Endothelial cell of umbilical vein (primary cell): ENCODE data around the gene FLT3LG. TPM values are rescaled to one million over a fixed set of nuclear protein-coding genes. Genes with fewer than 3 reads are reported as not detected.

Source experiments
- BruUV-seq: library from RNA; stranded (reverse); fragments of 400-500 nt; replicated peaks from 2 replicates; lab custom pipeline; 2021; lab: Mats Ljungman, UMichigan
- CTCF ChIA-PET: fragments of 300-600, 350-600 bp; sonication (Branson Sonifier 250); formaldehyde crosslinking; loops from one replicate; lab custom pipeline; 2021; ENCODE audit warnings: antibody characterized with exemption, inconsistent platforms; lab: Charles Lee
- POLR2A ChIA-PET: fragments of 300-600, 350-600 bp; sonication (Branson Sonifier 250); formaldehyde crosslinking; loops from one replicate; lab custom pipeline; 2021; ENCODE audit warnings: antibody characterized with exemption, inconsistent platforms; lab: Charles Lee
- DNase-seq: peaks from one replicate; pipeline ENCODE4 v3.0.0-alpha.2; 2011; ENCODE audit warnings: low read depth, low spot score
- FAIRE-seq: peaks from 2 replicates; lab custom pipeline; 2011; peaks lifted over from hg19 to GRCh38; lab: Jason Lieb, UNC
- H2AFZ ChIP-seq: 2 replicates; pipeline ENCODE4 v1.6.0; 2012; ENCODE audit warnings: low read depth, low read length, control low read depth, inconsistent platforms
- H3K27ac ChIP-seq: 2 replicates; pipeline ENCODE4 v1.5.1; 2011; ENCODE audit warnings: low read depth, mild to moderate bottlenecking, control low read depth, low read length, moderate library complexity; ENCODE audit not compliant: insufficient read depth
- H3K27me3 ChIP-seq, 2 experiments: 2 replicates each; pipeline versions ENCODE4 v1.6.0 to v1.6.1; 2011; ENCODE audit warnings: low read length in 2 of 2, mixed read lengths in 1 of 2; ENCODE audit not compliant: control insufficient read depth in 2 of 2, insufficient read depth in 2 of 2
- H3K36me3 ChIP-seq, 2 experiments: 2 replicates in 1 of 2; 3 replicates in 1 of 2; pipeline ENCODE4 v1.5.1; 2011; ENCODE audit warnings: low read length in 2 of 2, mild to moderate bottlenecking in 1 of 2, moderate library complexity in 1 of 2; ENCODE audit not compliant: control insufficient read depth in 2 of 2, insufficient read depth in 2 of 2; ENCODE audit errors: extremely low read depth in 1 of 2
- H3K4me1 ChIP-seq: 3 replicates; pipeline ENCODE4 v1.5.1; 2011; ENCODE audit warnings: mild to moderate bottlenecking, low read length; ENCODE audit not compliant: control insufficient read depth, insufficient read depth; ENCODE audit errors: extremely low read depth
- H3K4me2 ChIP-seq: 2 replicates; pipeline ENCODE4 v1.6.1; 2011; ENCODE audit warnings: low read length, control low read depth, mixed read lengths; ENCODE audit not compliant: insufficient read depth
- H3K4me3 ChIP-seq, 3 experiments: fragments of 200-600 bp in 1 of 3; sonication (generic), shearing (Covaris generic) in 1 of 3; replicated peaks in 1 of 3; 2 replicates each; pipeline ENCODE4 v1.5.1; 2011 to 2016; ENCODE audit warnings: control low read depth in 3 of 3, low read length in 3 of 3, mild to moderate bottlenecking in 2 of 3, inconsistent platforms in 1 of 3, low read depth in 1 of 3, moderate library complexity in 1 of 3; ENCODE audit not compliant: insufficient read depth in 1 of 3
- H3K79me2 ChIP-seq: 2 replicates; pipeline ENCODE4 v1.6.0; 2012; ENCODE audit warnings: low read length, inconsistent platforms; ENCODE audit not compliant: control insufficient read depth, insufficient read depth
- H3K9ac ChIP-seq: replicated peaks from 2 replicates; pipeline ENCODE3; 2011; ENCODE audit warnings: low read length, control low read depth; ENCODE audit not compliant: insufficient read depth; ENCODE audit errors: extremely low read depth
- H3K9me1 ChIP-seq: replicated peaks from 3 replicates; pipeline ENCODE4 v1.6.0; 2011; ENCODE audit warnings: mild to moderate bottlenecking, low read length; ENCODE audit not compliant: control insufficient read depth, insufficient read depth; ENCODE audit errors: extremely low read depth
- H3K9me3 ChIP-seq: replicated peaks from 2 replicates; pipeline ENCODE4 v1.5.1; 2012; ENCODE audit warnings: low read length, inconsistent platforms; ENCODE audit not compliant: control insufficient read depth, insufficient read depth
- H4K20me1 ChIP-seq: replicated peaks from 2 replicates; pipeline ENCODE3; 2011; ENCODE audit warnings: mild to moderate bottlenecking, low read length; ENCODE audit not compliant: control insufficient read depth, insufficient read depth; ENCODE audit errors: extremely low read depth
- CTCF ChIP-seq, 2 donors: IDR thresholded peaks; 1 replicate in 1 of 2; 2 replicates in 1 of 2; pipeline ENCODE4 v1.5.1; 2011; ENCODE audit warnings: low read length in 2 of 2, mild to moderate bottlenecking in 2 of 2, moderate library complexity in 2 of 2, control low read depth in 1 of 2, inconsistent platforms in 1 of 2, low read depth in 1 of 2; ENCODE audit not compliant: insufficient read depth in 1 of 2; ENCODE audit errors: extremely low read depth in 1 of 2
- EZH2 ChIP-seq: IDR thresholded peaks from 2 replicates; pipeline ENCODE4 v1.6.1; 2012; ENCODE audit warnings: borderline replicate concordance, low read depth, mild to moderate bottlenecking, moderate library complexity, low read length, inconsistent platforms; ENCODE audit not compliant: severe bottlenecking
- FOS ChIP-seq: IDR thresholded peaks from 2 replicates; pipeline ENCODE4 v1.6.1; 2011; ENCODE audit warnings: mild to moderate bottlenecking, low read length, moderate library complexity, borderline replicate concordance; ENCODE audit not compliant: insufficient read depth
- GATA2 ChIP-seq: IDR thresholded peaks from 2 replicates; pipeline ENCODE4 v1.7.0; 2011; ENCODE audit warnings: low read depth, mild to moderate bottlenecking, moderate library complexity, mixed read lengths, low read length; ENCODE audit not compliant: insufficient read length, insufficient read depth
- JUN ChIP-seq: IDR thresholded peaks from 2 replicates; pipeline ENCODE4 v1.6.1; 2011; ENCODE audit warnings: borderline replicate concordance, low read depth; ENCODE audit not compliant: insufficient read length, insufficient read depth
- MAX ChIP-seq: IDR thresholded peaks from 2 replicates; pipeline ENCODE4 v1.6.1; 2011; ENCODE audit not compliant: insufficient read depth, insufficient read length
- MYC ChIP-seq: IDR thresholded peaks from one replicate; pipeline ENCODE4 v1.6.1; 2011; ENCODE audit warnings: mild to moderate bottlenecking, low read depth, low read length
- POLR2A ChIP-seq: IDR thresholded peaks from 2 replicates; pipeline ENCODE4 v1.6.1; 2012; ENCODE audit warnings: low read depth, mild to moderate bottlenecking, control low read depth, low read length
- POLR2AphosphoS5 ChIP-seq: IDR thresholded peaks from 2 replicates; pipeline ENCODE4 v1.6.1; 2012; ENCODE audit warnings: low read depth, mild to moderate bottlenecking, control low read depth, low read length, moderate library complexity; ENCODE audit not compliant: insufficient read depth
- dilution Hi-C: fragments of 300-500 bp; cut with MboI; formaldehyde crosslinking; loops from one replicate; pipeline ENCODE4 v1.15.0; 2019; ENCODE audit warnings: low sequenced_read_pairs; ENCODE audit not compliant: extremely low pct_ligation_motif_present
- intact Hi-C: fragments of 100-400 bp; cut with micrococcal nuclease; formaldehyde crosslinking; loops from one replicate; pipeline ENCODE4 v1.10.0; 2022
- polyA plus RNA-seq, 4 experiments: library from polyadenylated mRNA; depleted of rRNA in 3 of 4; stranded (reverse) in 3 of 4; unstranded in 1 of 4; fragments of >200 nt; gene quantifications; 2 replicates each; pipeline versions ENCODE4 v1.2.1 to v1.2.3, GENCODE V29; 2011 to 2012; ENCODE audit warnings: missing spikeins in 1 of 4
- total RNA-seq: library from RNA; stranded (reverse); gene quantifications from 2 replicates; pipeline ENCODE4 v1.2.3, GENCODE V29; 2021

The FLT3LG gene
- total and polyA plus RNA-seq, 2 donors (not counting 3 experiments of a cell fraction or from before 2014, with no cell fraction given), result 5.0 to 5.7 TPM

GRCh38 chr19:49453013-49453756 lies 20.8 kb upstream of the FLT3LG start, which contains the start of gene ALDH16A1:
Gene ALDH16A1 (plus strand): TSS chr19:49453225. CDS start chr19:49453332, 107 bp downstream.
- ChIA-PET CTCF (interaction anchor here (0.7 to 3.8 kb wide), 3 partner anchors 20 to 24 kb away, joined by 3 to 17 read pairs (median 8); partner anchors contain the start of gene FLT3LG), POLR2A (interaction anchor here (0.6 to 1.0 kb wide), 3 partner anchors 20 to 325 kb away, joined by 3 to 8 read pairs (median 7); no protein-coding TSS in a partner anchor)
- peak within 1 kb of the TSS; percentile 83 for H3K27ac ChIP-seq
- intact Hi-C loops, result loop anchor here (2.0 to 5.0 kb wide), 3 partner anchors 22 to 424 kb away; partner anchors contain the start of genes AKT1S1, FLT3LG, RRAS and SCAF1
- H4K20me1 ChIP-seq, result no peaks in the 10 kb centered on the region
- DNase-seq (peak; percentile 98), FAIRE-seq (peak; percentile 99)
- H3K9ac ChIP-seq, result peak within 1 kb of the TSS; percentile 92
- peak within 1 kb of the TSS; percentile 75 for H2AFZ ChIP-seq
- H3K4me2 ChIP-seq, result peak within 1 kb of the TSS; percentile 79
- no peaks in the 10 kb centered on the region for H3K9me3 ChIP-seq
- H3K4me3 ChIP-seq, result peak within 1 kb of the TSS; percentile 31 to 74 (median 52)
- TF ChIP-seq JUN, result no peak
- peak; percentile 96 for TF ChIP-seq POLR2AphosphoS5
- TF ChIP-seq EZH2, result no peak
- no peak for TF ChIP-seq FOS
- TF ChIP-seq MAX, result peak; percentile 65
- no peak for TF ChIP-seq CTCF (IDR thresholded peaks at IDR 0.05; ENCODE audit: extremely low read depth in 1 of 2, insufficient read depth in 1 of 2, low read depth in 1 of 2, low read length in 2 of 2)
- peak; percentile 95 for TF ChIP-seq POLR2A
- TF ChIP-seq MYC, result no peak
- no peak for TF ChIP-seq GATA2
- peaks cover 11% of the 10 kb centered on the region for H3K79me2 ChIP-seq
- dilution Hi-C loops, result no loop called here
- peaks cover 11% of the 10 kb centered on the region for H3K4me1 ChIP-seq
- peaks cover 0 to 4% of the 10 kb centered on the region in 2 experiments for H3K36me3 ChIP-seq
- no peaks in the 10 kb centered on the region for H3K27me3 ChIP-seq
- BruUV-seq, result no TSS peak
- H3K9me1 ChIP-seq, result no peaks in the 10 kb centered on the region
